Calu3 (cell line): ENCODE measurements around the gene MICAL3. TPM values are rescaled to one million over a fixed set of nuclear protein-coding genes. Genes with fewer than 3 reads are reported as not detected.

Experiments used
- BruUV-seq: library from RNA; stranded (reverse); fragments of 400-500 nt; replicated peaks from 2 replicates; lab custom pipeline; 2021; lab: Mats Ljungman, UMichigan
- CTCF ChIA-PET: fragments of 300-600 bp; sonication (Branson Sonifier 250); formaldehyde crosslinking; loops from one replicate; lab custom pipeline; 2022; ENCODE audit warnings: antibody characterized with exemption; lab: Charles Lee
- DNase-seq: peaks from one replicate; pipeline ENCODE4 v3.0.0; 2022
- H3K27ac Mint-ChIP-seq: one replicate; pipeline ENCODE4 v1.8.0; 2022; ENCODE audit warnings: mixed read lengths; ENCODE audit not compliant: unreplicated experiment
- H3K27me3 Mint-ChIP-seq: one replicate; pipeline ENCODE4 v1.8.0; 2022; ENCODE audit warnings: mixed read lengths; ENCODE audit not compliant: unreplicated experiment
- H3K36me3 Mint-ChIP-seq: one replicate; pipeline ENCODE4 v1.8.0; 2022; ENCODE audit warnings: mild to moderate bottlenecking, moderate library complexity, mixed read lengths; ENCODE audit not compliant: insufficient read depth, unreplicated experiment
- H3K4me1 Mint-ChIP-seq: one replicate; pipeline ENCODE4 v1.8.0; 2022; ENCODE audit warnings: mild to moderate bottlenecking, low read depth, mixed read lengths; ENCODE audit not compliant: unreplicated experiment
- H3K4me3 Mint-ChIP-seq: one replicate; pipeline ENCODE4 v1.8.0; 2022; ENCODE audit warnings: mild to moderate bottlenecking, low read depth, moderate library complexity, mixed read lengths; ENCODE audit not compliant: unreplicated experiment
- H3K9me3 Mint-ChIP-seq: one replicate; pipeline ENCODE4 v1.8.0; 2022; ENCODE audit warnings: low read depth, mixed read lengths; ENCODE audit not compliant: unreplicated experiment
- intact Hi-C: fragments of 100-400 bp; cut with micrococcal nuclease; formaldehyde crosslinking; loops from one replicate; pipeline ENCODE4 v1.10.0; 2022; ENCODE audit not compliant: unreplicated experiment
- total RNA-seq: library from RNA; stranded (reverse); gene quantifications from 2 replicates; pipeline ENCODE4 v1.2.3, GENCODE V29; 2022
- TF ChIP-seq, protein P1 (sequence below): fragments of 200-600 bp; IDR thresholded peaks from one replicate; pipeline ENCODE4 v1.8.0; 2022; ENCODE audit warnings: antibody characterized with exemption; ENCODE audit not compliant: unreplicated experiment

Gene MICAL3
- total RNA-seq, 1 experiment from 2014 or later = 60.6 TPM

DNA sequence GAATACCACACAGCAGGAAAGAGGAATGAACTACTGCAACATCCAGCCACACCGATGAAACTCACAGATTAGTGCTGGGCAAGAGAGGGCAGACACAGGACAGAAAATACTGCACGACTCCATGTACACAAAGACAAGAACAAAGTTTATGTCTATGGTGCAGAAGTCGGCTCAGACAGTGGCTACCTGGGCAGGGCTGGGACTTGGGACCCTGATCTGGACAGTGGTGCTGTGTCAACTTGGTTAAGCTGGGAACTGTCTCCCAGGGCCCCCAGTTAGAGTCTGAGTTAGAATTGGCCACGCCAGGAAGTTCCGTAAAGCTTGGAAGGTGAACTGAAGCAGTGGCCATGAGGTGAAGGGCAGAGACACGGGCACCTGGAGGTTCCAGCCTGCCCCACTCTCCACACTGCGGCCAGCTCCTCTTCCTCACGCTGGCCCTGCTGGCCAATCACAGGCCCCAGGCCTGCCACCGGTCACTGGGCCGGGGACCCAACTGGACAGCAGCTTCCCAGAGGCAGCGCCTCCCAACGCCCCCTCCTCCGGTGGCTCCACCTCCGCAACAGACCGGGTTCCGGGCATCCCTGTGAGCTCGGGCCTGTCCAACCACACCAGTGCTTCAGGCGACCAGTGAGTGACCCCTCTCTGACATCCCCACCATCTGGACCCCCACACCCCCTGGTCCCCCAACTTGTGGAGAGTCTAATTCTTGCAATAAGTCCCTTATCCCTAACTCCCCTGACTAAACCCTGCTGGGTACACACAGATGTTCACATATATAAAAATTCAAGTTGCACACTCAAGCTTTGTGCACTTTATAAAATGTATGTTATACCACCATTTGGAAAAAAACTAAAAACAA, 93.7 kb downstream of the MICAL3 start:
- no peaks in the 10 kb centered on the region for H3K27me3 Mint-ChIP-seq
- H3K4me1 Mint-ChIP-seq = peaks cover 34% of the 10 kb centered on the region
- TF ChIP-seq, protein P1, sequence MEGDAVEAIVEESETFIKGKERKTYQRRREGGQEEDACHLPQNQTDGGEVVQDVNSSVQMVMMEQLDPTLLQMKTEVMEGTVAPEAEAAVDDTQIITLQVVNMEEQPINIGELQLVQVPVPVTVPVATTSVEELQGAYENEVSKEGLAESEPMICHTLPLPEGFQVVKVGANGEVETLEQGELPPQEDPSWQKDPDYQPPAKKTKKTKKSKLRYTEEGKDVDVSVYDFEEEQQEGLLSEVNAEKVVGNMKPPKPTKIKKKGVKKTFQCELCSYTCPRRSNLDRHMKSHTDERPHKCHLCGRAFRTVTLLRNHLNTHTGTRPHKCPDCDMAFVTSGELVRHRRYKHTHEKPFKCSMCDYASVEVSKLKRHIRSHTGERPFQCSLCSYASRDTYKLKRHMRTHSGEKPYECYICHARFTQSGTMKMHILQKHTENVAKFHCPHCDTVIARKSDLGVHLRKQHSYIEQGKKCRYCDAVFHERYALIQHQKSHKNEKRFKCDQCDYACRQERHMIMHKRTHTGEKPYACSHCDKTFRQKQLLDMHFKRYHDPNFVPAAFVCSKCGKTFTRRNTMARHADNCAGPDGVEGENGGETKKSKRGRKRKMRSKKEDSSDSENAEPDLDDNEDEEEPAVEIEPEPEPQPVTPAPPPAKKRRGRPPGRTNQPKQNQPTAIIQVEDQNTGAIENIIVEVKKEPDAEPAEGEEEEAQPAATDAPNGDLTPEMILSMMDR = no peak
- DNase-seq = no peak
- no peak overlapping the region for H3K27ac Mint-ChIP-seq
- no peak overlapping the region for H3K4me3 Mint-ChIP-seq
- intact Hi-C loops = no loop called here
- no peaks in the 10 kb centered on the region for H3K9me3 Mint-ChIP-seq
- H3K36me3 Mint-ChIP-seq = no peaks in the 10 kb centered on the region
- CTCF ChIA-PET = no interaction called here
- BruUV-seq = no TSS peak

DNA sequence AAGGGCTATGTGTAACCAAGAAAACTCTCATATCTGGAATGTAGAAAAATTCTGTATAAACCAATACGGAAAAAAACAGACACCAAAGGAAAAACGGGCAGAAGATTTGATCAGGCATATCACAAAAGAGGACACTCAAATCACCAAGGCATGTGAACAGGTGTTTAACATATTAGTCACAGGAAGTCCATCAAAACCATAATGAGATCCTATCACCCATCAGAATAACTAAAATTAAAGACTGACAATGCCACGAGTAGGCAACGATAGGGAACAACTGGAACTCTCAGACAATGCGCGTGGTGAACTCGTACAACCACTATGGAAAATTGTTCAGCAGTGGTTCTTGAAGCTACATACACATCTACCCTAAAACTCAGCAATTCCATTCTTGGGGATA, 94.5 kb downstream of the MICAL3 start:
- CTCF ChIA-PET = no interaction called here
- intact Hi-C loops = no loop called here
- no peak for DNase-seq
- TF ChIP-seq, protein P1 = no peak
- Mint-ChIP-seq H3K36me3 (no peaks in the 10 kb centered on the region), H3K27me3 (no peaks in the 10 kb centered on the region), H3K9me3 (no peaks in the 10 kb centered on the region), H3K27ac (no peak overlapping the region), H3K4me3 (no peak overlapping the region), H3K4me1 (peaks cover 34% of the 10 kb centered on the region)
- no TSS peak for BruUV-seq

DNA sequence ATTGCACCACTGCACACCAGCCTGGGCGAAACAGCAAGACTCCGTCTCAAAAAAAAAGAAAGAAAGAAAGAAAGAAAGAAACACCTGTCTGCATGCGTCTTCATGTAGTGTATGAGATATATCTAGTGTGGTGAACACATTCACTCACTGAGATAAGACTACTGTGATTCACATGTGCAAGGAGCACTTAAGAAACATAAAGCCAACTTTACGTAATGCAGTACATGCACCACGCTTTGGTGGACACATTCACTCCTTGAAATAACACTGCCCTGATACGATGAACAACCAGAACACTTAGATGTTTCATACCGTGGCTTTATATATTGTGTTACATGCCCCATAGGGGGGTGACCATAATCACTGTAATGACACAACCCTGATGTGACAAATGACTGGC, 96.0 kb downstream of the MICAL3 start:
- peaks cover 40% of the 10 kb centered on the region for H3K4me1 Mint-ChIP-seq
- no peak overlapping the region for H3K4me3 Mint-ChIP-seq
- CTCF ChIA-PET = no interaction called here
- no peaks in the 10 kb centered on the region for H3K9me3 Mint-ChIP-seq
- H3K36me3 Mint-ChIP-seq = no peaks in the 10 kb centered on the region
- TF ChIP-seq, protein P1 = no peak
- no peak for DNase-seq
- BruUV-seq = no TSS peak
- no peaks in the 10 kb centered on the region for H3K27me3 Mint-ChIP-seq
- intact Hi-C loops = no loop called here
- H3K27ac Mint-ChIP-seq = no peak overlapping the region

DNA sequence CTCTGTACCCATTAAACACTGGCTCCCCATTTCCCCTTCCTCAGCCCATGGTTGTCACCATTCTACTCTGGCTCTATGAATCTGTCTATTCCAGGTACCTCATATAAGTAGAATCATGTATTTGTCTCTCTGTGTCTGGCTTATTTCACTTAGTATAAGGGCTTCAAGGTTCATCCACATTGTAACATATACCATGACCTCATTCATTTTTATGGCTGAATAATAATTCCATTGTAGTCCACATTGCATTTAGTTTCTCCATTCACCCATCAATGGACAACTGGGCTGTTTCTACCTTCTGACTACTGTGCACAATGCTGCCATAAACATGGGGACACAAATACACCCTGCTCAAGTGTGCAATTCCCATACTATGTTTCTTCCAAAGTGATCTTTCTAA, 97.3 kb downstream of the MICAL3 start:
- CTCF ChIA-PET = no interaction called here
- BruUV-seq = no TSS peak
- H3K36me3 Mint-ChIP-seq = no peaks in the 10 kb centered on the region
- intact Hi-C loops = no loop called here
- TF ChIP-seq, protein P1 = no peak
- peaks cover 48% of the 10 kb centered on the region for H3K4me1 Mint-ChIP-seq
- no peaks in the 10 kb centered on the region for H3K9me3 Mint-ChIP-seq
- H3K27ac Mint-ChIP-seq = no peak overlapping the region
- no peak for DNase-seq
- H3K4me3 Mint-ChIP-seq = no peak overlapping the region
- H3K27me3 Mint-ChIP-seq = no peaks in the 10 kb centered on the region
